ENCODE measurements around the gene FOXP1.

The FOXP1 gene

DNA sequence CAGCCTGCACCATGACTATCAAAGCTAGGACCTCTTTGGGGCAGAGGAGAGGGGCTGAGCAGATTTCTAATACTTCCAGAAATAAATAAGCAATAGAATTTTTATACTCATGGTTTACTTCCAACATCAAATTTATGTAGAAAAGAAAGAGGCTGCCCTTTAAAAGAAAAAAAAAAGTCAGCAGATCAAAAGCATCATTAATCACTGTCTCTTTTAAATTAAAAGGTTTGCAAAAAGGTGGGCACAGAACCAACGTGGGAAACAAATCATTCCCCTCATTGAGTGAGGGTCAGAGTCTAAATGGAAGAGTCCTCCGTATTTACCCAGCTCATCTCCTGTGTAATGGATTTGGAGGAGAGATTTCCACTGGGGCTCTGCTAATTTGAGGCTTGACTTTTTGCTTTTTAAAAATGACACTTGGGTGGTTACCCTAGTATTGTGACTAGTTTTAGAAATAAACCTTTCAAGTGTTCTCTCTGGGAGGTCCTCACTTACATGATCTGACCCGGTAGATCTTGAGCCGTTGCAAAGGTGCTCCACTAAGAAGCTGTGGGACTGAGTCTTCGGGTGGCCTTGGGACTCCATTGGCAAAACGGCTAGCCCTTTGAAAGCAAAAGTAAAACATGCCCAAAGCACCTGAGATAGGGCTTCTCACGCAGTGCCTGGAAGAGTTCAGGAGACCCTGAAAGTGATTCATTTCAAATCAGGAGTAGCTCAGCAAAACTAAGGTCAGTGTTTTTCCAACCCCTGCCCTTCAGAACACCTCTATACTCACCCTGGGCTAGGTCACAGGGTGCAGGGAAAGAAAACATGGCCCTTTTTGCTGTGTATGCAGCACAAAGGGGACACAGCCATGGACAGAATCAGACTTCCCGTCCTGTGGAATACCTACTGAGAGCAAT, 320.9 kb downstream of the FOXP1 start:
- DNase-seq (ENCODE audit: low read depth) = no peak

- no peak for DNase-seq (ENCODE audit: low read depth)
These were observed 322.7 kb downstream of the FOXP1 start for GRCh38 chr3:71260782-71261181.

GRCh38 chr3:71258526-71258925, 325.0 kb downstream of the FOXP1 start:
- no peak for DNase-seq (ENCODE audit: low read depth)

- DNase-seq (ENCODE audit: low read depth) = peak; percentile 38
These were observed 325.4 kb downstream of the FOXP1 start for GRCh38 chr3:71258116-71258515.

- no peak for DNase-seq (ENCODE audit: low read depth)
These were observed 328.0 kb downstream of the FOXP1 start for GRCh38 chr3:71255498-71255897.

DNA sequence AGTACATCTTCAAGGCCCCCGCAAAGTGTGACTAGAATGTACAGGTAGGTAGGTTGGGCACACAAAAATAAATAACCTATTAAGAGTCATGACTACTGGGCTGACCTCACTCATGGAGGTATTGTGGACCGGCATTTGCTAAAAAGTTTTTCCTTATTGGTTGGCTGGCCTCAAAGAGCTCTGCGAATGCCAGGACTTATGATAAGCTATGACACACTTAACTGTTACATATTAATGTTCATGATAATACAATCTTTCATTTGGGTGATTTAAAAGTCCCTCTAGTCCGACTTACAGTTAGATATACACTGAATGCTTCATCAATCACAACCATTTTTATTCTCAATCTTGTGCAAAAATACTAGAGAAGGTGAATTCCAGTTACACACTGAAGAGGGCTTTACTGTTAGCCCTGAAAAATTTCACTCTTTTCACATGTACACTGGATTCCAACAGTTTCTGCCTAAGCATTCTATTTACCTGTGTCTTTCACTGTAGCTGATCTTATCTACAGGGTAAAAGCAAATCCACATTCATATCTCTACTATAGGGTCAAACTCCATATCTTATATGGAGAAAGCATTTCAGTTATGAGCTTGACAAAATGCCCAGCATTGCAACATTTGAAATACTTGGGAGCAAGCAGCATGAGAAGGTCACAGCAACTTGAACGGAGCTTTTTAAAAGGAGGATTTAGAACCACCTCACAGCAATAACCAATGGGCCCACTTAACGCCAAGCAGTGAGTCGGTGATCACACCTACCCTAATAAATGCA, 329.1 kb downstream of the FOXP1 start:
- no peak for DNase-seq (ENCODE audit: low read depth)

- no peak for DNase-seq (ENCODE audit: low read depth)
These were observed 330.4 kb downstream of the FOXP1 start for GRCh38 chr3:71253169-71253568.

DNA sequence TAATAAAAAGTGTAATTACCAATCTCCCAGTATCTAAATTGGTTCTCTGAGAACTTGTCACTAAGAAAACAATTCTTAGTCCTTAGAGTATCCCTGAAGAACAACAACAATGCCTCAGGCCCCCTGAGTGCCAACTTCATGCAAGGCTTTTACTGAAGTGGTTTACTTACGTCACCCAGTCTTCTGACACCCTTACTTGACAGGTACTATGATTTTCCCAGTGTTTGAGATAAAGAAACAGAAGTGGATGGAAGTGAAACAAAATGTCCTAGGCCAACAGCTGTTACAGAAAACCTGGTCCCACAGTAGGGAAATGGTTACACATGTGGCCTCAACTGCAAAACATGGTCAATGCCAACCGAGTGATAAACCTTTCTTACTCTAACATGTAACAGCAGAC, 331.1 kb downstream of the FOXP1 start:
- no peak for DNase-seq (ENCODE audit: low read depth)

- DNase-seq (ENCODE audit: low read depth) = peak; percentile 38
These were observed 332.3 kb downstream of the FOXP1 start for GRCh38 chr3:71251156-71251775.

DNA sequence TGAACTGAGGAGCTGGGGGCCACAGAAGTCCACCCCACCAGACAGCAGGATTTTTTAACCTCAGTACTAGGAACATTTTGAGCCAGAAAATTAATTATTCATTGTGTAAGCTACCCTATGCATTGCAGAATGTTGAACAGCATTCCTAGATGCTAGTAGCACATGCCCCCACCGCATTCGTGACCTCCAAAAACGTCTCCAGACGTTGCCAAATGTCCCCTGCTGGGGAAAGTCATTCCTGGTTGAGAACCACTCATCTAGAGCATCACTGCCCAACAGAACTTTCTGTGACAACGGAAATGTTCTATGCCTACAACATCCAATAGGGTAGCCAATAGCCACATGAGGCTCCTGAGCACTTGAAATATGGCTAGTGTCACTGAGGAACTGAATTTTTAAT, 333.5 kb downstream of the FOXP1 start:
- no peak for DNase-seq (ENCODE audit: low read depth)

DNA sequence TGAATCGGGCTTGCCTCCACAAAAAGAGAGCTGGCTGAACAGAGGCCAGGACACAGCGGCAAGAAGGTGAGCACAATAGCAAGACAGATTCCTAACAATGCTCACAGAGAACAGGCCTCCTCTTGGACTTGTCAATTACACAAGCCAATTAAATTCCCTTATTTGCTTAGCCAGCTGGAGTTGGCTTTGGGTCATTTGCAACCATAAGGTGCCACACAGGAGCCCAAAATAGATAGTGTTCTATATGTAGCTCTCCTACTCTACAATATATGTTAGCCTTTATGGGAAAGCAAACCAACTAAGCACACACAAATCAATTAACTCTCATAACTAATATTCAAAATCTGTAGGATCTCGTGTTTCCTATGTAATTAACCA, 335.6 kb downstream of the FOXP1 start:
- DNase-seq (ENCODE audit: low read depth) = no peak

DNA sequence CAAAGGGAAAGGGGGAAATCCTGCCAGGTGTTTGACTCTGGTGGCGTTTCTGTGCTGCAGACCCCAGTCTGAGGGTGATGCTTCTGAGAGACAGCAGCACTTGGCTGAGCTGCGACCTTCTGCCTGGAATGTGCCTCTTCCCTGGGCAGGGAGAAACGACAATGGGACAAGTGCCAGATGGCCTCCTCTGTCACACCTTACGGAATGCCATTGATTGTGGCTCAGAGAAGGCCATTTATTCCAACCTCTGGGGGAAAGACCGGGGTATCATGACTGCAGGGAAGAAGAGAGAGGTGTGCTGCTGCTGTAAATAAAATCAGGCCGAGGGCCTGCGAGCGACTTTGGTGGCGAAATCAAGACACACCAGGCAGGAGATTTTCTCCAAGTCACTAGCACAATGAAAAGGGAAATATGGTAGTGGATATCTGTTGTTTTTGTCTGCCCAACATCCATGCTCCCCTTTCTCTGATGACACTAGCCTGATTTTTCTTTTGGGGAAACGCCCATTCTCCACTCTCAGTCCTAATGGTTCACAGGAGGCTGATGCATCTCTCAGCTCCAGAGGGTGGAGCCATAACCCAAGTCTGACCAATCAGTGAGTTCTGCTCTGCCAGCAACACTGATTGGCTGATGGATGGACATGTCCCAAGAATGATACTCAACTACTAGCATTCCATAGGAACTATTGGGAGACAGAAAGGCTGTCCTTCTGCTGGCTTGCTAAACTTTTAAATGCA, 336.1 kb downstream of the FOXP1 start:
- no peak for DNase-seq (ENCODE audit: low read depth)

DNA sequence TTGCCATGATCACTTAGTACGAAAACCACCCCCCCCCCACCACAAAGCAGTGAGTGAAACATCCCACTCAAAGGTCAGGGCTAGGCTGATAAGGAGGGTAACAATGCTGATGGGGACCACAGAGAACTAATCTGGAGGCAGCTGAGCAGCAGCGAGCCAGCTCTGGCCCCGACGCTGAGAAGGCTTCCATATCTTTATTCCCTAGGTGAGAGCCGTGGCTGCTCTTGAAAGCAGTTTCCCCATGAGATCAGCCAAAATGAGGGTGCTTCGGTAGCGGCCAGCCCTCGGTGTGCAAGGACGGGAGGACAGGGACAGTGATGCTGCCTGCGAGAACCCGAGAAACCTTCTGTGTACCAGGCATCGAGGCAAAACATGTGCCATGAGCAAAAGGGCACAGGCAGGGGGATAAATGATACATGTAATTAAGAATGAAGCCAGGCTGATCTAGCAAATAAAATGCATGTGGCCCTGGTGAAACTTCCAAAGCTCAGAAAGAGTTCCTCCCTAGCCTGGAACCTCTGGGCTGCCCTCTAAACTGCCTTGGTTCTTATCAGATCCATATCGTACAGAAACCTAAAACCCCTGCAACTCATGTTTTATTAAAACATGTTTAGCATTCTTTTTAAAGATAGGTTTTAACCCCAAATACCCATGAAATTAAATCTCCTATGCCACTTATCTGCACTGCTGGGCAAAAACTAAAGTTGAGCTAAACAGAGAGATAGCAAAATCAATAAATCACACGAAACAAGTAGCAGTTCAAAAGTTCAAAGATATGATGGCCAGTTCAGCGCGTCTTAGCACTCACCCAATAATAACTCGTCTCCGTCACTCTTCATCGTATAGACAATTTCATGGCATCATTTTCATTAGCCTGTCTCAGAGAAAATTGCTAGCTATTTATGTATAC, 337.3 kb downstream of the FOXP1 start:
- DNase-seq (ENCODE audit: low read depth) = no peak

GRCh38 chr3:71244826-71245488, 338.6 kb downstream of the FOXP1 start:
- no peak for DNase-seq (ENCODE audit: low read depth)

GRCh38 chr3:71244153-71244825, 339.2 kb downstream of the FOXP1 start:
- DNase-seq (ENCODE audit: low read depth) = no peak

DNA sequence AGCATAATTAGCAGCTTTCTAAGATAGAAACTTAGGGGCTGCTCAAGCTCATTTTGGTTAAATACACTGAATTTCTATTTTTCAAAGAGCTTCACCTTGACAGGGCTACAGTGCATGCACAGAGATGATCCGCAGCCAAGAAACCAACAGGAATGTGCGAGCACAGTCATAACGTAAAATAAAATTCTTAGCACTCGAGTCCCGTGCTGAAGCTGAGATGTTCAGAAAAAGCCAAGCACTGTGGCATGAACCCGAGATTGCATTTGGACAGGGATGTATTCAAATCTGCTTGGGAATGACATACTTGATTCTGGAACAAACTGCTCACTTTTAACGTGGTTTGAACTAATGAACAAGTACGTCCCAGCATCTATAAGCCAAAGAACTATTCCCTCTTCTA, 340.3 kb downstream of the FOXP1 start:
- no peak for DNase-seq (ENCODE audit: low read depth)

DNA sequence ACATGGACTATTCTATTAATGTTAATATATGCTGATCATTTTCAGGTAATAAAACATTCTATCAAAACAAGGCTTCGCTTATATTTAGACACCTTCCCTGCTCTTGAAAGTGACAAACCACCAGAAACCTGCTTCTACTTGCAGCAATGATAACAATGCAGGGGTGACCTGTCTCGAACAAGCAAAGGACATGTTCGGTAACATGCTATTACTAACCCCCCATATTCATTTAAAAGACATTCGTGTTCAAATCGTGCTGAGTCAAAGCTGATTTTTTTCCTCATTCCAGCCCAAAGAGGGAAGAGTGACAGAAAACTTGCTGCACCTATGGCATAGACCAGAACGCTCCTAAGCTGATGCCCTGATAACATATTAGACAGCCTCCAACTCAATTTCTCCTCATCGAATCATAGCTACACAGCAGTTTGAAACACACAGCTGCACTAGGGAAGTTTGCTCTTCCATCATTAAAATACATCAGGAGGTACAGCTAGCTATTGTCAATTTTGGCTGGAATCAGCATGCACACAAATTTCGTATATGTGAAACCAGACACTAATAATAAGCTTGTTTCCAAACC, 341.5 kb downstream of the FOXP1 start:
- no peak for DNase-seq (ENCODE audit: low read depth)

DNA sequence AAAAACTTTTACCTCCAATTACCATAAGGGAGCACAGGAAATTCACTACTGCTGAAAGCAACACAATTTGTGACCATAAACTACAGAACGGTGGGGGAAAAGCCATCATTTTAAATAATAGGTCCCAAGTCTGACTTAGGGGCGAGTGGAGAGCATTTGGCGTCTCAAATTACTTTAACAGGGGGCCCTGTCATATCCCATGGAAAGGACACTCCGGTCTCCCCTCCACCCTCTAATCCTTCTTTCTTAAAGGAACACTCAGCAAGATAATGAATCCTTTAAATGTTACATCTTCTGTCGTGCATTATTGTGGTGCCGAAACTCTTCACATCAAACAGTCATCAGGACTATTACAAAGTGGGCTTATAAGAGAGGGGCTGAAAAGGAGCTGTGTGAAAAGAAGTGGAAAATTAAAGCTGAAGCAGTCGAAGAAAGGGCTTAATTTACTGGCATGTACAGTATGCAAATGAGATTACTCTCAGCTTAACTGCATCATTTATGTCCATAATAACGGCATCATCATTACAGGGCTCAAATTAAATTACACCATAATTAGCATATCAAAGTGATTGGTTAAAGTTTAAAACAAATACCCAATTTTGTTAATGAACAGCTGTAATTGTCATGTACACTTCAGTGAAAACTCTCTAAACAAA, 342.2 kb downstream of the FOXP1 start:
- no peak for DNase-seq (ENCODE audit: low read depth)

DNA sequence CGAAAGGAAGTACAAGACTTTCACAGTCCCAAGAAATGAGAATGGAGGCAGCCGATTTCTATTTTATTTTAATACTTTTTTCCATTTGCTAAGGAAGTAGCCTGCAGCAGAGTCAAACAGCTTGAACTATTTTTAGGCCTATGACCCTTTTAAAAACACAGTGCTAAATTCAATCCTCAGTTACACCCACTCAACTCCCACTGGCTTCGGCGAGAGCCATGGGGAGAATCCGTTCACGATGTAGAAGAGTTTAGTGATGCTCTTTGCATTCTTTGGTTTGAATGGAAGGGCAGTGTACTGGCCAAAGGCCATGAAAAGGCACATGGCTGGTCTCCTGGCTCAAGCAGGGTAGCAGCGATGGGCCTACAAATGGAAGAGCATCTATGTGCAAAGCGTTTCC, 343.5 kb downstream of the FOXP1 start:
- DNase-seq (ENCODE audit: low read depth) = no peak
